SK-N-SH (cell line): ENCODE data around the gene IL4R.

ENCODE experiments used
- CTCF ChIP-seq: fragments of 200-600 bp; sonication (generic); IDR thresholded peaks from 2 replicates; pipeline ENCODE4 v1.6.1; 2017; ENCODE audit warnings: antibody characterized with exemption, mild to moderate bottlenecking, moderate library complexity
- EP300 ChIP-seq, 2 experiments: IDR thresholded peaks; 2 replicates each; pipeline versions ENCODE4 v1.4.0 to v1.6.1; 2012; ENCODE audit warnings: borderline replicate concordance in 1 of 2, low read depth in 1 of 2, low read length in 1 of 2
- FOXJ3 ChIP-seq: sonication (generic); formaldehyde crosslinking; IDR thresholded peaks from 2 replicates; pipeline ENCODE4 v1.5.1; 2020; ENCODE audit warnings: mild to moderate bottlenecking, missing genetic modification reagents
- TCF12 ChIP-seq: IDR thresholded peaks from 2 replicates; pipeline ENCODE4 v1.4.0; 2012

DNA sequence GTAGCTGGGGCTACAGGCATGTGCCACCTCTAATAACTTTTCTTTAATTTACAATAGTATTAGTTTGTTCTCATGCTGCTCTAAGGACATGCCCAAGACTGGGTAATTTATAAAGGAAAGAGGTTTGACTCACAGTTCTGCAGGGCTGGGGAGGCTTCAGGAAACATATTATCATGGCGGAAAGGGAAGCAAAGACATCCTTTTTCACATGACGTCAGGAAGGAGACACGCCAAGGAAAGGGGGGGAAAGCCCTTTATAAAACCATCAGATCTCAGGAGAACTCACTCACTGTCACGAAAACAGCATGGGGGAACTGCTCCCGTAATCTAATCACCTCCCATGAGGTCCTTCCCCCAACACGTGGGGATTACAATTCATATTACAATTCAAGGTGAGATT lies 18.3 kb downstream of the IL4R start:
- TF ChIP-seq CTCF (no peak), FOXJ3 (no peak), TCF12 (no peak), EP300 (IDR thresholded peaks at IDR 0.05; ENCODE audit: borderline replicate concordance in 1 of 2, low read depth in 1 of 2, low read length in 1 of 2) (no peak)
